ENCODE measurements around the gene MIGA2. TPM values are rescaled to one million over a fixed set of nuclear protein-coding genes. Genes with fewer than 3 reads are reported as not detected.

MIGA2 gene
- total RNA-seq, 1 donor from 2014 or later, result 27.5 TPM

- TF ChIP-seq, protein P1, sequence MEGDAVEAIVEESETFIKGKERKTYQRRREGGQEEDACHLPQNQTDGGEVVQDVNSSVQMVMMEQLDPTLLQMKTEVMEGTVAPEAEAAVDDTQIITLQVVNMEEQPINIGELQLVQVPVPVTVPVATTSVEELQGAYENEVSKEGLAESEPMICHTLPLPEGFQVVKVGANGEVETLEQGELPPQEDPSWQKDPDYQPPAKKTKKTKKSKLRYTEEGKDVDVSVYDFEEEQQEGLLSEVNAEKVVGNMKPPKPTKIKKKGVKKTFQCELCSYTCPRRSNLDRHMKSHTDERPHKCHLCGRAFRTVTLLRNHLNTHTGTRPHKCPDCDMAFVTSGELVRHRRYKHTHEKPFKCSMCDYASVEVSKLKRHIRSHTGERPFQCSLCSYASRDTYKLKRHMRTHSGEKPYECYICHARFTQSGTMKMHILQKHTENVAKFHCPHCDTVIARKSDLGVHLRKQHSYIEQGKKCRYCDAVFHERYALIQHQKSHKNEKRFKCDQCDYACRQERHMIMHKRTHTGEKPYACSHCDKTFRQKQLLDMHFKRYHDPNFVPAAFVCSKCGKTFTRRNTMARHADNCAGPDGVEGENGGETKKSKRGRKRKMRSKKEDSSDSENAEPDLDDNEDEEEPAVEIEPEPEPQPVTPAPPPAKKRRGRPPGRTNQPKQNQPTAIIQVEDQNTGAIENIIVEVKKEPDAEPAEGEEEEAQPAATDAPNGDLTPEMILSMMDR (IDR thresholded peaks at IDR 0.05), result no peak
- Mint-ChIP-seq H3K4me3 (ENCODE audit: unreplicated experiment) (no peak overlapping the region), H3K4me1 (ENCODE audit: unreplicated experiment) (no peaks in the 10 kb centered on the region)
Measured at GRCh38 chr9:129069862-129070641, 33.6 kb downstream of the MIGA2 start.

DNA sequence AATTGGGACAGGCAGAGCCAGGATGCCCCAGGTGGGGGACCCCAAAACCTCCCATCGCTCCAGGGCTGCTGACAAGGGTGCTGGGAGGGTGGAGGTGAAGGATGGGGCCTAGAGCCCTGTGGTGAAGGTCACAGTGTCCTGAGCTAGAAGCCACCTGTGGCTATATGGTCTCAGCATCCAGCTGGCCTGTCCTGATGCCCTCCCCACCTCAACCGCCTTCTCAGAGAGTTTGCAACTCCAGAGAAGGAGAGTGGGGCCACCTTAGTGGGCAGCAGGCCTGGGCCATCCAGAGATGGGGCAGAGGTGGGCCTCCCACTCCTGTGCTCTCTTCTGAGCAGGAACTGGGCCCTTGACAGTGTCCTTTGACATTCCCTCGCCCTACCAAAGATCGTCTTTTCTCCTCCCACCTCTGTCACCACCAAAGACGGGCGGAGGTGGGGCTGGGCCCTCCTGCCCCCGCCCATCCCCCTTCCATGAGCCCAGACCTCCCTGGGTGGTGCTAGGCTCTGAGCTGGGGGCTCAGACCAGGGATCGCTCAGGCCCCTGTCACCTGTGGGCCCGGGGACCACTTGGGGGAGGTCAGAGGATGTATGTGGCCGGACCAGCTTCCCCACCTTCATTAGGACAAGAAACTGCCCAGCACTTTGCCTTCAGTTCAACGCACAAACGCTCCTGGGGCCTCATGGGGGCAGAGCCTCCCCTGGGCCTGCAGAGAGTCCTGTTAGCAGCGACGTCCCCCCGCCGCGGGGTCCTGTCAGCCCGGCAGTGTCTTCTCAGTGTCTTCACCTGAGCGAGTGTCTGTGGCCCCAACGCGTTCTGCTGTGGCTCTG lies 34.5 kb downstream of the MIGA2 start:
- H3K27me3 Mint-ChIP-seq (ENCODE audit: unreplicated experiment), result no peaks in the 10 kb centered on the region
- H3K36me3 Mint-ChIP-seq (ENCODE audit: unreplicated experiment), result peaks cover 9% of the 10 kb centered on the region
- no peak overlapping the region for H3K4me3 Mint-ChIP-seq (ENCODE audit: unreplicated experiment)
- TF ChIP-seq, protein P1 (IDR thresholded peaks at IDR 0.05), result no peak
- H3K27ac Mint-ChIP-seq (ENCODE audit: unreplicated experiment), result no peak overlapping the region
- no peaks in the 10 kb centered on the region for H3K4me1 Mint-ChIP-seq (ENCODE audit: unreplicated experiment)
- DNase-seq (ENCODE audit: extremely low spot score, unreplicated experiment), result no peak
- no peaks in the 10 kb centered on the region for H3K9me3 Mint-ChIP-seq (ENCODE audit: unreplicated experiment)

More at GRCh38 chr9:129069862-129070641, 33.6 kb downstream of the MIGA2 start:
- peaks cover 12% of the 10 kb centered on the region for H3K36me3 Mint-ChIP-seq (ENCODE audit: unreplicated experiment)
- H3K27ac Mint-ChIP-seq (ENCODE audit: unreplicated experiment), result no peak overlapping the region
- H3K27me3 Mint-ChIP-seq (ENCODE audit: unreplicated experiment), result no peaks in the 10 kb centered on the region
- no peak for DNase-seq (ENCODE audit: extremely low spot score, unreplicated experiment)
- no peaks in the 10 kb centered on the region for H3K9me3 Mint-ChIP-seq (ENCODE audit: unreplicated experiment)

DNA sequence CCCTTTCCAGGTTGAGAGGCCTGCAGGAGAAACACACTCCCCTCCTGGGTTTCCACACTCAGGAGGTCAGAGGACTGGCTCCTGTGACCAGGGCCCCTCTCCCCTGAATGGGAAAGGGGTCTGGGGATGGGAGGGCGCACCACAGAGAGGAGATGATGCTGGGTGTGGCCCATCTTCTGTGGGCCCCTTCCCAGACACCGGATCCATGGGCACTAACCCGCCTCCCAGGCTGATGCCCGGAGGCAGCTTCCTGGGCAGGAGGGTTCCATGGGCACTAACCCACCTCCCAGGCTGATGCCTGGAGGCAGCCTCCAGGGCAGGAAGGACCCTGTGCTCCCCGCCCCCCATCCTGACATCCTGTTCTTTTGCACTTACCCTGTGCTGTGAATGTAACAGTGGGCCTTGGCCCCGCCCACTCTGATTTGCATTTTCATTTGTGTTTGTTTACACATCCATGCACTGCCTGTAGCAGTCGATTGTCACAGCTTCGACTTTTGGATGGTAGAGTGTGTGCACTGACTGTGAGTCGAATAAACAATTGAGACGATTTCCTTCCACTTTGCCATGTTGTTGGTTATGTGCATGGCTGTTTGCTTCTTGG lies 35.2 kb downstream of the MIGA2 start:
- Mint-ChIP-seq H3K4me3 (ENCODE audit: unreplicated experiment) (no peak overlapping the region), H3K9me3 (ENCODE audit: unreplicated experiment) (no peaks in the 10 kb centered on the region), H3K4me1 (ENCODE audit: unreplicated experiment) (no peaks in the 10 kb centered on the region), H3K27me3 (ENCODE audit: unreplicated experiment) (no peaks in the 10 kb centered on the region), H3K36me3 (ENCODE audit: unreplicated experiment) (peaks cover 8% of the 10 kb centered on the region), H3K27ac (ENCODE audit: unreplicated experiment) (no peak overlapping the region)
- DNase-seq (ENCODE audit: extremely low spot score, unreplicated experiment), result no peak
- TF ChIP-seq, protein P1 (IDR thresholded peaks at IDR 0.05), result no peak

DNA sequence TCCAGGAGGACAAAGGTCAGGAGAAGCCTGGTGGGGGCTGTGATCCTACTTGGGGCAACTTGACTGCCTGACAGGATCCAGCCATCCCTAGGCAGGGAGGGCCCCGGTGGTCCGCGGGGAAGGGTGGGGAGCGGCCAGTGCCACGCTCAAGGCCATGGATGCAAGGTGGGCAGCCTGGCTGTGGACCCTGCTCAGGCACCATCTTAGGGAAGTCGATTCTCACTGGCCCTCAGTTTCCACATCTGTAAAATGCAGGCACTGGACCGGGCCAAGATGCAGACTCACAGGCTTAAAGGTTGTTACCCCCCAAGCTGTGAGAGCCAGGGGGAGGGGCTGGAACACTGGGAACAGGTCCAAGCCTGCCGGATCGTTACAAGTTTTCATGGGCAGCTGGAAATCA lies 35.7 kb downstream of the MIGA2 start:
- Mint-ChIP-seq H3K4me3 (ENCODE audit: unreplicated experiment) (no peak overlapping the region), H3K27me3 (ENCODE audit: unreplicated experiment) (no peaks in the 10 kb centered on the region), H3K27ac (ENCODE audit: unreplicated experiment) (no peak overlapping the region), H3K36me3 (ENCODE audit: unreplicated experiment) (peaks cover 8% of the 10 kb centered on the region), H3K4me1 (ENCODE audit: unreplicated experiment) (no peaks in the 10 kb centered on the region), H3K9me3 (ENCODE audit: unreplicated experiment) (no peaks in the 10 kb centered on the region)
- TF ChIP-seq, protein P1 (IDR thresholded peaks at IDR 0.05), result no peak
- DNase-seq (ENCODE audit: extremely low spot score, unreplicated experiment), result no peak

DNA sequence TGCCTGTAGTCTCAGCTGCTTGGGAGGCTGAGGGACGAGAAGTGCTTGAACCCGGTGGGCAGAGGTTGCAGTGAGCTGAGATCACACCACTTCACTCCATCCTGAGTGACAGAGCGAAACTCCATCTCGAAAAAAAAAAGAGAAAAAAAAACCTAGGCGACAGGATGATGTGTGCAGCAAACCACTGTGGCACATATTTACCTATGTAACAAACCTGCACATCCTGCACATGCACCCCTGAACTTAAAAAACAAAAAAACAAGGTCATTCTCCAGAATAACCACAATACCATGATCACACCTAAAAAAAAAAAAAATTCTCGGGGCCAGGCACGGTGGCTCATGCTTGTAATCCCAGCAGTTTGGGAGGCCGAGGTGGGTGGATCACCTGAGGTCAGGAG lies 37.0 kb downstream of the MIGA2 start:
- Mint-ChIP-seq H3K36me3 (ENCODE audit: unreplicated experiment) (peaks cover 7% of the 10 kb centered on the region), H3K9me3 (ENCODE audit: unreplicated experiment) (no peaks in the 10 kb centered on the region), H3K27ac (ENCODE audit: unreplicated experiment) (no peak overlapping the region), H3K4me3 (ENCODE audit: unreplicated experiment) (no peak overlapping the region), H3K4me1 (ENCODE audit: unreplicated experiment) (no peaks in the 10 kb centered on the region), H3K27me3 (ENCODE audit: unreplicated experiment) (no peaks in the 10 kb centered on the region)
- TF ChIP-seq, protein P1 (IDR thresholded peaks at IDR 0.05), result no peak
- DNase-seq (ENCODE audit: extremely low spot score, unreplicated experiment), result no peak

All from osteocyte (in vitro differentiated cells).